Stomach (tissue), 9 donors: ENCODE measurements around the gene PPP1CC. TPM values are rescaled to one million over a fixed set of nuclear protein-coding genes. Genes with fewer than 3 reads are reported as not detected.

ENCODE experiments used
- DNase-seq, 2 donors: peaks; one replicate each; pipeline versions ENCODE4 v3.0.0 to v3.0.0-alpha.2; 2013 to 2019
- H3K27ac ChIP-seq, 5 donors: fragments of 200-600 bp in 4 of 5; sonication (generic) in 4 of 5; one replicate each; pipeline ENCODE4 v1.5.1; 2013 to 2019; ENCODE audit warnings: mild to moderate bottlenecking in 1 of 5, moderate library complexity in 1 of 5
- H3K27me3 ChIP-seq, 3 donors: fragments of 200-600 bp; sonication (generic); one replicate each; pipeline ENCODE4 v1.5.1; 2017 to 2019; ENCODE audit warnings: mixed run types in 1 of 3
- H3K36me3 ChIP-seq, 4 donors: fragments of 200-600 bp; sonication (generic); 1 replicate in 3 of 4; 2 replicates in 1 of 4; pipeline ENCODE4 v1.5.1; 2016 to 2019
- H3K4me1 ChIP-seq, 4 donors: fragments of 200-600 bp; sonication (generic); one replicate each; pipeline ENCODE4 v1.5.1; 2016 to 2019
- H3K4me3 ChIP-seq, 4 donors: fragments of 200-600 bp; sonication (generic) in 3 of 4; one replicate each; pipeline ENCODE4 v1.5.1; 2016 to 2019; ENCODE audit warnings: mild to moderate bottlenecking in 1 of 4
- H3K9me3 ChIP-seq, 4 donors: fragments of 200-600 bp; sonication (generic); one replicate each; pipeline ENCODE4 v1.5.1; 2016 to 2019
- EP300 ChIP-seq: sonication (generic); formaldehyde crosslinking; IDR thresholded peaks from one replicate; pipeline ENCODE4 v1.6.1; 2017; ENCODE audit warnings: antibody characterized with exemption
- POLR2A ChIP-seq, 4 donors: fragments of 450-650 bp; IDR thresholded peaks; one replicate each; pipeline ENCODE4 v1.6.1; 2016; ENCODE audit warnings: antibody characterized with exemption in 4 of 4, control low read depth in 2 of 4, mild to moderate bottlenecking in 1 of 4, moderate library complexity in 1 of 4
- POLR2AphosphoS5 ChIP-seq, 3 donors: sonication (generic); formaldehyde crosslinking; IDR thresholded peaks; one replicate each; pipeline ENCODE4 v1.6.1; 2016; ENCODE audit warnings: antibody characterized with exemption in 3 of 3
- WGBS, 5 donors: extraction: QIAGEN DNeasy Blood & Tissue Kit in 3 of 5; methylation state at CpG; one replicate each; pipeline versions ENCODE4 v1.1.5 to v1.1.7; 2013 to 2018; 5-methylcytosine and 5-hydroxymethylcytosine counted together
- intact Hi-C: fragments of 100-400 bp; cut with DNase I; formaldehyde crosslinking; loops from one replicate; pipeline ENCODE4 v1.15.1; 2023; ENCODE audit warnings: low total_unique reads
- polyA plus RNA-seq, 3 donors: library from polyadenylated mRNA; stranded (reverse); fragments of 200-250 nt; gene quantifications; one replicate each; pipeline ENCODE4 v1.2.3, GENCODE V29; 2013
- total RNA-seq, 5 donors: library from RNA; depleted of rRNA; stranded (reverse); fragments of >200 nt; gene quantifications; one replicate each; pipeline versions ENCODE4 v1.1.0 to v1.2.3, GENCODE V29; 2014 to 2016
- TF ChIP-seq, protein P1 (sequence below), 7 experiments: fragments of 450-650 bp in 4 of 7; fragments of 200-600 bp in 3 of 7; sonication (generic) in 3 of 7; IDR thresholded peaks; one replicate each; pipeline ENCODE4 v1.5.1; 2016 to 2019; ENCODE audit warnings: antibody characterized with exemption in 7 of 7, control low read depth in 2 of 7, mild to moderate bottlenecking in 1 of 7
- donor health status: healthy with polysubstance abuse.
- donor health status: Bipolar disorder and iron deficiency.
- donor health status: healthy.

PPP1CC gene
- total and polyA plus RNA-seq, 8 donors, result 44.9 to 205 (median 90.2) TPM

DNA sequence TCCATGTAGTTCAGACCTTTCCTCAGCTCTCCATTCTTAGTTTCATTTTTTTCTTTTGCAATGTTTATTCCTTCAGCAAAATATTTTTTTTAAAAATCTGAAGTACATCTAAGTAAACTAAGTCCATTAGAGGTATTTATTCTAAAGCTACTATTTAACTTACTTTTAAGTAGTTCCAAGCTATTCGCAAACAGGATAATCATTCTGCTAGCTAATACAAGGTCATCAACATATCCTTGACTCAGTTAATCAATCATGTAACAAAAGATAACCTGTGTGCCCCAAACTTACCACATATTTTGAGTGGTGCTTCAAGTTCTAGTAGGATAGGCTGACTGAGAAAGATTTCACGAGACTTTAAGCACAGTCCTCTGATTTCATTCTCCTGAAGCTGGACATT lies 11.2 kb downstream of the PPP1CC start:
- Histone ChIP-seq H3K27me3 (no peaks in the 10 kb centered on the region), H3K4me3 (no peak overlapping the region), H3K36me3 (peaks cover 30 to 76% (median 66%) of the 10 kb centered on the region in 4 donors), H3K27ac (peak overlapping the region in 2 of 5 donors; percentile 7 to 20), H3K4me1 (peaks cover 24 to 73% (median 50%) of the 10 kb centered on the region in 4 donors), H3K9me3 (no peaks in the 10 kb centered on the region)
- no peak for DNase-seq
- WGBS, 5 donors, result 35 to 57% (median 40%) methylated on average over 2 of the region's 2 CpGs
- intact Hi-C loops, result no loop called here
- TF ChIP-seq, protein P1, sequence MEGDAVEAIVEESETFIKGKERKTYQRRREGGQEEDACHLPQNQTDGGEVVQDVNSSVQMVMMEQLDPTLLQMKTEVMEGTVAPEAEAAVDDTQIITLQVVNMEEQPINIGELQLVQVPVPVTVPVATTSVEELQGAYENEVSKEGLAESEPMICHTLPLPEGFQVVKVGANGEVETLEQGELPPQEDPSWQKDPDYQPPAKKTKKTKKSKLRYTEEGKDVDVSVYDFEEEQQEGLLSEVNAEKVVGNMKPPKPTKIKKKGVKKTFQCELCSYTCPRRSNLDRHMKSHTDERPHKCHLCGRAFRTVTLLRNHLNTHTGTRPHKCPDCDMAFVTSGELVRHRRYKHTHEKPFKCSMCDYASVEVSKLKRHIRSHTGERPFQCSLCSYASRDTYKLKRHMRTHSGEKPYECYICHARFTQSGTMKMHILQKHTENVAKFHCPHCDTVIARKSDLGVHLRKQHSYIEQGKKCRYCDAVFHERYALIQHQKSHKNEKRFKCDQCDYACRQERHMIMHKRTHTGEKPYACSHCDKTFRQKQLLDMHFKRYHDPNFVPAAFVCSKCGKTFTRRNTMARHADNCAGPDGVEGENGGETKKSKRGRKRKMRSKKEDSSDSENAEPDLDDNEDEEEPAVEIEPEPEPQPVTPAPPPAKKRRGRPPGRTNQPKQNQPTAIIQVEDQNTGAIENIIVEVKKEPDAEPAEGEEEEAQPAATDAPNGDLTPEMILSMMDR (IDR thresholded peaks at IDR 0.05), result no peak
- TF ChIP-seq POLR2AphosphoS5 (IDR thresholded peaks at IDR 0.05), result no peak

DNA sequence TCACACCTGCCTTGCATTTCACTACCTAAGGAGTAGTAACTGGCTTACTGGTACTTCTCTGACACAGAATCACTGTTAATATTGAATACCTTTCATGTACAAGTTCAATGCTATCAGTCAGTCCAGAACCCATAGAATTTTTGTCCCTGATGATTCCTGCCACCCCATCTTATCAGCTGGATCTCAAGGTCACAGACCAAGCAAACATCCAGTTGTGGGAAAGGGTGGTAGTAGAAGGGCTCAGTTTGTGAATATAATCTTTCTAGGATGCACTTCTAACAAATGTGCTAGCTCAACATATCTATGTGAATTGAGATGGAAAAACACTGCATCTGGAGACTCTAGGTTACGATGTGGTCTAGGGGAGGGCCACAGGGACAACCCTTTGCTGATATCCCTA lies 14.1 kb downstream of the PPP1CC start:
- Histone ChIP-seq H3K4me3 (no peak overlapping the region), H3K27me3 (no peaks in the 10 kb centered on the region), H3K36me3 (peaks cover 42 to 85% (median 83%) of the 10 kb centered on the region in 4 donors), H3K4me1 (peaks cover 13 to 54% (median 37%) of the 10 kb centered on the region in 4 donors), H3K27ac (peak overlapping the region in 1 of 5 donors; percentile 55), H3K9me3 (no peaks in the 10 kb centered on the region)
- TF ChIP-seq POLR2AphosphoS5 (IDR thresholded peaks at IDR 0.05) (no peak), POLR2A (IDR thresholded peaks at IDR 0.05) (no peak), EP300 (no peak)
- TF ChIP-seq, protein P1 (IDR thresholded peaks at IDR 0.05), result no peak
- no peak for DNase-seq
- WGBS, 5 donors, result 93 to 96% (median 94%) methylated on average over 1 of the region's 1 CpG
- intact Hi-C loops, result no loop called here

DNA sequence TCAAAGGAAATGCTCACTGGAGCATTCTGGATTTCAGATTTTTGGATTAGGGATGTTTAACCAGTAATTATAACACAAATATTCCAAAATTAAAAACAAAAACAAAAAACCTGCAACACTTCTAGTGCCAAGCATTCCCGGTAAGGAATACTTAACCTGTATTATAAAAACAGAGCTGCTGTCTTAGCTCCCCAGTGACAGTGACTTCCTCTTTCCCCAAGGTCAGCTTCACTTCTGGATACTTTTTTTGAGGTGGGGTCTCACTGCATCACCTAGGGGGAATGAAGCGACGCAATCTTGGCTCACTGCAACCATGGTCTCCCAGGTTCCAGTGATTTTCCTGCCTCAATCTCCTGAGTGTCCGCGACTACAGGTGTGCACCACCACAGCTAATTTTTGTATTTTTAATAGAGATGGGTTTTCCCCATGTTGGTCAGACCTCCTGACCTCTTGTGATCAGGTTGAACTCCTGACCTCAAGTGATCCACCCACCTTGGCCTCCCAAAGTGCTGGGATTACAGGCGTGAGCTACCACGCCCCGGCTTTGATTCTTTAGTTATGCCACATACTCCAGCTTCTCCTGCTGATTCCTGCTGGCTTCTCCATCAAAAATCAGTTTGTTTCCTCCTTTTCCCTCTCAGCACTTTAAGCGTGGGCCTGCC lies 15.9 kb downstream of the PPP1CC start:
- Histone ChIP-seq H3K4me3 (no peak overlapping the region), H3K9me3 (no peaks in the 10 kb centered on the region), H3K27me3 (no peaks in the 10 kb centered on the region), H3K27ac (no peak overlapping the region), H3K4me1 (peaks cover 0 to 37% (median 19%) of the 10 kb centered on the region in 4 donors), H3K36me3 (peaks cover 56 to 100% (median 98%) of the 10 kb centered on the region in 4 donors)
- 86 to 92% (median 87%) methylated on average over 9 of the region's 9 CpGs for WGBS, 5 donors
- no peak for DNase-seq
- intact Hi-C loops, result no loop called here
- TF ChIP-seq EP300 (no peak), POLR2A (IDR thresholded peaks at IDR 0.05) (no peak), POLR2AphosphoS5 (IDR thresholded peaks at IDR 0.05) (no peak)
- TF ChIP-seq, protein P1 (IDR thresholded peaks at IDR 0.05), result no peak

DNA sequence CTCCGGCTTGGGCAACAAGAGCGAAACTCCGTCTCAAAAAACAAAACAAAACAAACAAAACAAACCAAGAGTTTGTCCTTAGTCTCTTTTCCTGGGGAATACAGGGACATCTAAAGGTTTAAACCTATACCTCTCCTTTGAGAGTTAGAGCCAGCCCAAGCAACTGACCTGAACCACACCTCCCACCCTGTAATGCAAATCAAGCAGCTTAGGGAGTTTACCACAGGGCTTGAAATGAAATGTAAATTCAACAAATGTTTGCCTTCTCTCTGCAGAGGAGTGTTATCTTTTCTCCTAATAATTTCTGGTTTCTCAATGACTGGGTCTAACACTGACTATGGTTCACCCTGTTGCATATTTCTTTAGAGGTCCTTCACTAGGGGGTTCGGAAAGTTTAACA lies 16.7 kb downstream of the PPP1CC start:
- H3K36me3 ChIP-seq, result peaks cover 64 to 100% (median 98%) of the 10 kb centered on the region in 4 donors

More for the DNA sequence above, 16.7 kb downstream of the PPP1CC start:
- no peaks in the 10 kb centered on the region for H3K9me3 ChIP-seq
- DNase-seq, result no peak
- TF ChIP-seq EP300, result no peak
- TF ChIP-seq, protein P1 (IDR thresholded peaks at IDR 0.05), result no peak
- no peak for TF ChIP-seq POLR2A (IDR thresholded peaks at IDR 0.05)
- TF ChIP-seq POLR2AphosphoS5 (IDR thresholded peaks at IDR 0.05), result no peak
- peaks cover 0 to 28% (median 14%) of the 10 kb centered on the region in 4 donors for H3K4me1 ChIP-seq
- intact Hi-C loops, result no loop called here
- no peaks in the 10 kb centered on the region for H3K27me3 ChIP-seq
- H3K27ac ChIP-seq, result no peak overlapping the region
- H3K4me3 ChIP-seq, result no peak overlapping the region
- 89 to 96% (median 94%) methylated on average over 4 of the region's 4 CpGs for WGBS, 5 donors
